Measurements from ENCODE around the gene POLR1A. TPM values are rescaled to one million over a fixed set of nuclear protein-coding genes. Genes with fewer than 3 reads are reported as not detected.

Gene POLR1A
- total RNA-seq, 1 experiment from 2014 or later: 62.7 TPM

GRCh38 chr2:85981579-85982247 is 124.0 kb downstream of the POLR1A start:
- no peaks in the 10 kb centered on the region for H3K27me3 ChIP-seq (ENCODE audit: insufficient read depth, low read length)
- no peak overlapping the region for H3K56ac ChIP-seq (ENCODE audit: insufficient read length, low read depth, low read length)
- TF ChIP-seq CTCF (conservative IDR thresholded peaks at IDR 0.05): no peak
- H3K4ac ChIP-seq (ENCODE audit: low read depth, low read length): no peak overlapping the region
- H3K14ac ChIP-seq (ENCODE audit: insufficient read depth, low read length): no peak overlapping the region
- Mint-ChIP-seq H3K4me1 (no peaks in the 10 kb centered on the region), H3K4me3 (no peak overlapping the region), H3K27me3 (ENCODE audit: low read depth) (peaks cover 14% of the 10 kb centered on the region), H3K36me3 (ENCODE audit: insufficient read depth in 1 of 3, low read depth in 3 of 3) (no peaks in the 10 kb centered on the region), H3K27ac (peak overlapping the region in 1 of 3 experiments; percentile 93; a peak in 1 of 7 replicates), H3K9me3 (peaks cover 0 to 2% of the 10 kb centered on the region in 2 experiments; a peak in 2 of 5 replicates)
- no peak overlapping the region for H3K9ac ChIP-seq (ENCODE audit: extremely low read depth, insufficient read length, low read length)
- H4K5ac ChIP-seq (ENCODE audit: insufficient read length, low read depth, low read length): no peak overlapping the region
- H3K4me1 ChIP-seq (ENCODE audit: insufficient read depth, low read length): no peaks in the 10 kb centered on the region
- no peak overlapping the region for H3K18ac ChIP-seq (ENCODE audit: insufficient read length, low read depth, low read length)
- H2BK12ac ChIP-seq (ENCODE audit: insufficient read length, low read depth, low read length): no peak overlapping the region
- H2BK15ac ChIP-seq (ENCODE audit: low read depth, low read length): no peak overlapping the region
- no peak overlapping the region for H2AK5ac ChIP-seq (ENCODE audit: insufficient read length, low read length)
- H2BK120ac ChIP-seq (ENCODE audit: low read depth, low read length, poor library complexity, severe bottlenecking): no peak overlapping the region
- H3K23ac ChIP-seq (ENCODE audit: insufficient read length, low read depth, low read length): no peak overlapping the region
- H3K79me1 ChIP-seq (ENCODE audit: insufficient read depth, low read depth, low read length, poor library complexity, severe bottlenecking): no peaks in the 10 kb centered on the region
- no peak overlapping the region for H2AFZ ChIP-seq (ENCODE audit: low read length)
- DNase-seq: peak; percentile 14
- no peaks in the 10 kb centered on the region for H3K79me2 ChIP-seq (ENCODE audit: insufficient read depth, low read length)
- H4K8ac ChIP-seq (replicated peaks; ENCODE audit: insufficient read length, low read depth, low read length): no peak overlapping the region
- H3K9me3 ChIP-seq (ENCODE audit: control insufficient read depth, low read depth, low read length): no peaks in the 10 kb centered on the region
- no peak overlapping the region for H2BK5ac ChIP-seq (ENCODE audit: insufficient read length, low read length)
- WGBS (ENCODE audit: extremely low coverage, insufficient read length, low lambda C conversion rate): no CpG with 5 or more reads among the region's 12 CpGs
- no peak overlapping the region for H3K27ac ChIP-seq (ENCODE audit: insufficient read length, low read depth, low read length)
- no peaks in the 10 kb centered on the region for H4K20me1 ChIP-seq (ENCODE audit: control insufficient read depth, insufficient read depth, insufficient read length)
- no peak overlapping the region for H2BK20ac ChIP-seq (ENCODE audit: low read depth, low read length, poor library complexity, severe bottlenecking)
- H3K4me2 ChIP-seq (ENCODE audit: insufficient read depth, insufficient read length, low read length): no peak overlapping the region
- no peak overlapping the region for H3T11ph ChIP-seq (ENCODE audit: low read length)
- no peaks in the 10 kb centered on the region for H3K23me2 ChIP-seq (ENCODE audit: insufficient read length, low read depth, low read length, poor library complexity, severe bottlenecking)
- no peak overlapping the region for H4K91ac ChIP-seq (ENCODE audit: insufficient read length, low read depth, low read length)
